GM23338 (cell line): Measurements from ENCODE around the gene RNF152. TPM values are rescaled to one million over a fixed set of nuclear protein-coding genes. Genes with fewer than 3 reads are reported as not detected.

ENCODE experiments used
- ATAC-seq: fragments of 200-7000 bp; cut with Tn5 transposase; 3 replicates; pipeline ENCODE4 v1.9.1; 2020
- DNase-seq: peaks from one replicate; pipeline ENCODE4 v3.0.0-alpha.2; 2015; ENCODE audit warnings: low spot score
- H2AFZ ChIP-seq: fragments of 200-600 bp; sonication (generic); 2 replicates; pipeline ENCODE4 v1.8.0; 2016; ENCODE audit warnings: antibody characterized with exemption, mild to moderate bottlenecking, moderate library complexity
- H3F3A ChIP-seq: fragments of 200-600 bp; sonication (generic); replicated peaks from 2 replicates; pipeline ENCODE4 v1.8.0; 2017; ENCODE audit warnings: antibody characterized with exemption, mixed run types, low read depth
- H3K27ac ChIP-seq: fragments of 200-600 bp; sonication (generic); 2 replicates; pipeline ENCODE4 v1.6.1; 2016; ENCODE audit warnings: low read depth
- H3K27me3 ChIP-seq: fragments of 200-600 bp; sonication (generic); 2 replicates; pipeline ENCODE4 v1.8.0; 2016; ENCODE audit warnings: mild to moderate bottlenecking, mixed run types, moderate library complexity; ENCODE audit not compliant: insufficient read depth
- H3K36me3 ChIP-seq: fragments of 200-600 bp; sonication (generic); 2 replicates; pipeline ENCODE4 v1.8.0; 2016; ENCODE audit warnings: mild to moderate bottlenecking; ENCODE audit not compliant: insufficient read depth
- H3K4me1 ChIP-seq: fragments of 200-600 bp; sonication (generic); 2 replicates; pipeline ENCODE4 v1.8.0; 2016; ENCODE audit warnings: mild to moderate bottlenecking, moderate library complexity; ENCODE audit not compliant: insufficient read depth
- H3K4me2 ChIP-seq: fragments of 200-600 bp; sonication (generic); 2 replicates; pipeline ENCODE4 v1.7.1; 2017; ENCODE audit warnings: mixed run types
- H3K4me3 ChIP-seq: fragments of 200-600 bp; sonication (generic); 2 replicates; pipeline ENCODE4 v1.6.1; 2016; ENCODE audit warnings: mixed run types
- H3K79me2 ChIP-seq: fragments of 200-600 bp; sonication (generic); replicated peaks from 2 replicates; pipeline ENCODE4 v1.8.0; 2017; ENCODE audit warnings: mild to moderate bottlenecking; ENCODE audit not compliant: insufficient read depth
- H3K9me2 ChIP-seq: fragments of 200-600 bp; sonication (generic); 2 replicates; pipeline ENCODE4 v1.8.0; 2017; ENCODE audit not compliant: insufficient read depth
- H4K20me1 ChIP-seq: fragments of 200-600 bp; sonication (generic); replicated peaks from 2 replicates; pipeline ENCODE4 v1.8.0; 2017; ENCODE audit warnings: mild to moderate bottlenecking; ENCODE audit not compliant: insufficient read depth
- H3K27ac Mint-ChIP-seq: 2 replicates; pipeline ENCODE4 v1.8.0; 2020; ENCODE audit warnings: inconsistent platforms, mild to moderate bottlenecking, moderate library complexity, mixed read lengths
- H3K27me3 Mint-ChIP-seq: 3 replicates; pipeline ENCODE4 v1.8.0; 2022; ENCODE audit warnings: low read depth, mild to moderate bottlenecking, moderate library complexity, mixed read lengths, inconsistent platforms; ENCODE audit not compliant: insufficient read depth, poor library complexity
- H3K36me3 Mint-ChIP-seq: 3 replicates; pipeline ENCODE4 v1.8.0; 2021; ENCODE audit warnings: low read depth, mild to moderate bottlenecking, inconsistent platforms, moderate library complexity, mixed read lengths
- H3K4me1 Mint-ChIP-seq: 3 replicates; pipeline ENCODE4 v1.8.0; 2020; ENCODE audit warnings: mild to moderate bottlenecking, inconsistent platforms, mixed read lengths
- H3K4me3 Mint-ChIP-seq: 3 replicates; pipeline ENCODE4 v1.8.0; 2021; ENCODE audit warnings: moderate library complexity, mild to moderate bottlenecking, inconsistent platforms, mixed read lengths
- H3K9me3 Mint-ChIP-seq: 3 replicates; pipeline ENCODE4 v1.8.0; 2020; ENCODE audit warnings: moderate library complexity, mild to moderate bottlenecking, inconsistent platforms, mixed read lengths
- CREB1 ChIP-seq: fragments of 250-450 bp; sonication (Bioruptor Pico); IDR thresholded peaks from 2 replicates; pipeline ENCODE4 v1.5.0; 2020; ENCODE audit warnings: low read depth, mild to moderate bottlenecking, moderate library complexity
- CTCF ChIP-seq, 2 experiments: fragments of 200-600 bp in 1 of 2; sonication (generic) in 1 of 2; conservative IDR thresholded peaks; 2 replicates each; pipeline versions ENCODE4 v1.5.1 to v1.6.1; 2016 to 2017; ENCODE audit warnings: antibody characterized with exemption in 2 of 2, low read depth in 2 of 2, mild to moderate bottlenecking in 2 of 2, moderate library complexity in 1 of 2
- ETS1 ChIP-seq: IDR thresholded peaks from 2 replicates; pipeline ENCODE4 v1.6.1; 2016; ENCODE audit warnings: antibody characterized with exemption
- EZH2 ChIP-seq: fragments of 200-600 bp; sonication (generic); IDR thresholded peaks from one replicate; pipeline ENCODE4 v1.8.0; 2017; ENCODE audit warnings: antibody characterized with exemption, mild to moderate bottlenecking, low read depth; ENCODE audit not compliant: unreplicated experiment
- JUNB ChIP-seq: IDR thresholded peaks from one replicate; pipeline ENCODE4 v1.6.1; 2016; ENCODE audit warnings: antibody characterized with exemption; ENCODE audit not compliant: unreplicated experiment
- STAT1 ChIP-seq: IDR thresholded peaks from one replicate; pipeline ENCODE4 v1.6.1; 2016; ENCODE audit warnings: antibody characterized with exemption; ENCODE audit not compliant: unreplicated experiment
- ZNF114 ChIP-seq: fragments of 250-450 bp; sonication (Bioruptor Pico); IDR thresholded peaks from 2 replicates; pipeline ENCODE4 v1.5.0; 2020; ENCODE audit warnings: mild to moderate bottlenecking, moderate library complexity
- polyA plus RNA-seq: library from polyadenylated mRNA; unstranded; fragments of >200 nt; fragmentation: Nextera tagmentation; extraction: Ambion mirVana; gene quantifications from 2 replicates; pipeline ENCODE4 v1.2.1, GENCODE V29; 2016
- total RNA-seq: library from RNA; depleted of rRNA; stranded (reverse); fragments of >200 nt; shearing (Covaris generic); gene quantifications from 2 replicates; pipeline ENCODE4 v1.2.3, GENCODE V29; 2014

Gene RNF152
- total and polyA plus RNA-seq, 2 experiments from 2014 or later: 1.2 to 2.9 TPM

GRCh38 chr18:61851279-61851678, 41.5 kb downstream of the RNF152 start:
- no peaks in the 10 kb centered on the region for H3K9me2 ChIP-seq
- H3K4me3 Mint-ChIP-seq: no peak overlapping the region
- H3K27ac Mint-ChIP-seq: no peak overlapping the region
- H3K36me3 Mint-ChIP-seq: no peaks in the 10 kb centered on the region
- no peak for TF ChIP-seq ETS1
- TF ChIP-seq ZNF114 (CRISPR knock-in tag): no peak
- no peaks in the 10 kb centered on the region for H3F3A ChIP-seq
- no peaks in the 10 kb centered on the region for H3K4me1 ChIP-seq
- no peak overlapping the region for H2AFZ ChIP-seq
- peaks cover 12% of the 10 kb centered on the region for H3K4me1 Mint-ChIP-seq
- no peaks in the 10 kb centered on the region for H3K9me3 Mint-ChIP-seq
- H3K27me3 ChIP-seq: no peaks in the 10 kb centered on the region
- no peak overlapping the region for H3K4me2 ChIP-seq
- H3K27me3 Mint-ChIP-seq: no peaks in the 10 kb centered on the region
- DNase-seq (no peak), ATAC-seq (no peak)
- no peak overlapping the region for H3K27ac ChIP-seq
- no peaks in the 10 kb centered on the region for H4K20me1 ChIP-seq
- no peaks in the 10 kb centered on the region for H3K36me3 ChIP-seq
- H3K4me3 ChIP-seq: no peak overlapping the region
- H3K79me2 ChIP-seq: no peaks in the 10 kb centered on the region

- Mint-ChIP-seq H3K27ac (no peak overlapping the region), H3K4me3 (no peak overlapping the region), H3K27me3 (no peaks in the 10 kb centered on the region), H3K4me1 (peaks cover 12% of the 10 kb centered on the region), H3K9me3 (no peaks in the 10 kb centered on the region), H3K36me3 (no peaks in the 10 kb centered on the region)
- no peak for ATAC-seq
- no peaks in the 10 kb centered on the region for H3K9me2 ChIP-seq
- no peak overlapping the region for H3K4me2 ChIP-seq
- no peak overlapping the region for H2AFZ ChIP-seq
- no peaks in the 10 kb centered on the region for H4K20me1 ChIP-seq
- no peak overlapping the region for H3K27ac ChIP-seq
- H3F3A ChIP-seq: no peaks in the 10 kb centered on the region
- no peaks in the 10 kb centered on the region for H3K79me2 ChIP-seq
- H3K36me3 ChIP-seq: no peaks in the 10 kb centered on the region
- no peak overlapping the region for H3K4me3 ChIP-seq
- no peaks in the 10 kb centered on the region for H3K4me1 ChIP-seq
- DNase-seq: no peak
- no peak for TF ChIP-seq ZNF114 (CRISPR knock-in tag)
- no peak for TF ChIP-seq EZH2
- no peak for TF ChIP-seq CTCF (conservative IDR thresholded peaks at IDR 0.05; ENCODE audit: low read depth in 2 of 2)
- TF ChIP-seq JUNB: no peak
- TF ChIP-seq CREB1 (CRISPR knock-in tag): no peak
- no peak for TF ChIP-seq ETS1
- no peak for TF ChIP-seq STAT1
- H3K27me3 ChIP-seq: no peaks in the 10 kb centered on the region
Observed at GRCh38 chr18:61850756-61851155, 42.1 kb downstream of the RNF152 start.
